RCC 7860 (cell line): ENCODE results near the gene ZNF205.
A peak's percentile ranks its signal among the peaks of the same experiment; 100 is the strongest.

Experiments
- DNase-seq: peaks from one replicate; pipeline ENCODE4 v3.0.0-alpha.2; 2015; ENCODE audit warnings: low spot score
- FAIRE-seq: peaks from 2 replicates; lab custom pipeline; 2012; peaks lifted over from hg19 to GRCh38; lab: Jason Lieb, UNC

The ZNF205 gene

GRCh38 chr16:3147046-3147756 lies 34.8 kb downstream of the ZNF205 start:
- no peak for FAIRE-seq
- DNase-seq = no peak

GRCh38 chr16:3147757-3148104 lies 35.3 kb downstream of the ZNF205 start:
- no peak for DNase-seq
- FAIRE-seq = no peak

GRCh38 chr16:3148256-3149192 lies 36.1 kb downstream of the ZNF205 start:
- DNase-seq (no peak), FAIRE-seq (no peak)

- no peak for DNase-seq
These were observed 36.8 kb downstream of the ZNF205 start for GRCh38 chr16:3149193-3149530.

GRCh38 chr16:3149630-3150345 lies 37.4 kb downstream of the ZNF205 start:
- FAIRE-seq (no peak), DNase-seq (peak; percentile 41)

More at GRCh38 chr16:3149193-3149530, 36.8 kb downstream of the ZNF205 start:
- no peak for FAIRE-seq

GRCh38 chr16:3150346-3151218 lies 38.2 kb downstream of the ZNF205 start:
- peak; percentile 99 for DNase-seq
- FAIRE-seq = peak; percentile 85

- FAIRE-seq (no peak), DNase-seq (no peak)
These were observed 39.6 kb downstream of the ZNF205 start for GRCh38 chr16:3152027-3152276.

- FAIRE-seq (no peak), DNase-seq (peak; percentile 96)
These were observed 40.0 kb downstream of the ZNF205 start for GRCh38 chr16:3152277-3152990.

- peak; percentile 50 for FAIRE-seq
- DNase-seq = no peak
These were observed 40.6 kb downstream of the ZNF205 start for GRCh38 chr16:3152991-3153368.

- DNase-seq = no peak
- no peak for FAIRE-seq
These were observed 42.8 kb downstream of the ZNF205 start for GRCh38 chr16:3155181-3155580.

GRCh38 chr16:3155972-3156371 lies 43.6 kb downstream of the ZNF205 start:
- FAIRE-seq = no peak
- DNase-seq = no peak

GRCh38 chr16:3157229-3158025 lies 45.0 kb downstream of the ZNF205 start:
- peak; percentile 72 for FAIRE-seq
- peak; percentile 99 for DNase-seq

- FAIRE-seq (no peak), DNase-seq (no peak)
These were observed 45.7 kb downstream of the ZNF205 start for GRCh38 chr16:3158026-3158509.

- DNase-seq = peak; percentile 88
These were observed 46.3 kb downstream of the ZNF205 start for GRCh38 chr16:3158510-3159314.

GRCh38 chr16:3161235-3162018 lies 49.0 kb downstream of the ZNF205 start:
- no peak for DNase-seq
- no peak for FAIRE-seq

More at GRCh38 chr16:3158510-3159314, 46.3 kb downstream of the ZNF205 start:
- peak; percentile 30 for FAIRE-seq

GRCh38 chr16:3164121-3164991 lies 52.0 kb downstream of the ZNF205 start:
- FAIRE-seq = no peak

More at GRCh38 chr16:3164121-3164991, 52.0 kb downstream of the ZNF205 start:
- DNase-seq = no peak
